ENCODE data around the gene C1QTNF12. TPM values are rescaled to one million over a fixed set of nuclear protein-coding genes. Genes with fewer than 3 reads are reported as not detected.

The C1QTNF12 gene
- total and polyA plus RNA-seq, 12 donors, result 0.42 to 2.3 (median 1.1) TPM; not detected in 1

DNA sequence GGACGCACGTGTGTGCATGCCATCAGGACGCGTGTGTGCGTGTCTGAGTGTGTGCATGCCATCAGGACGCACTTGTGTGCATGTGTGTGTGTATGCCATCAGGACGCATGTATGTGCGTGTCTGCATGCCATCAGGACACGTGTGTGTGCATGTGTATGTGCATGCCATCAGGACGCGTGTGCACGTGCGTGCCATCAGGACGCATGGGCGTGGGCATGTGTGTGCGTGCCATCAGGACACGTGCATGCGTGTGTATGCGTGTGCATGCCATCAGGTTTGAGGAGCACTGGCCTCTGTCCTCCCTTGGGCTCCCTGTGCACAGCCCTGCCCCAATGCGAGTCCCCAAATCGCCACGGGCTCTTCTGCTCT, 12.6 kb upstream of the C1QTNF12 start:
- H3K27ac ChIP-seq, result no peak overlapping the region
- no peak overlapping the region for H3K4me3 ChIP-seq
- no peaks in the 10 kb centered on the region for H3K9me3 ChIP-seq
- H3K27me3 ChIP-seq, result no peaks in the 10 kb centered on the region
- 95 to 96% methylated on average over 22 of the region's 22 CpGs for WGBS, 2 donors
- DNase-seq (no peak), ATAC-seq (peak in 2 of 8 donors; percentile 10 to 17)
- peaks cover 0 to 35% (median 22%) of the 10 kb centered on the region in 9 donors for H3K4me1 ChIP-seq
- peaks cover 4 to 88% (median 41%) of the 10 kb centered on the region in 9 donors for H3K36me3 ChIP-seq
- intact Hi-C loops (cut with DNase I), result no loop called here
- TF ChIP-seq, protein P1, sequence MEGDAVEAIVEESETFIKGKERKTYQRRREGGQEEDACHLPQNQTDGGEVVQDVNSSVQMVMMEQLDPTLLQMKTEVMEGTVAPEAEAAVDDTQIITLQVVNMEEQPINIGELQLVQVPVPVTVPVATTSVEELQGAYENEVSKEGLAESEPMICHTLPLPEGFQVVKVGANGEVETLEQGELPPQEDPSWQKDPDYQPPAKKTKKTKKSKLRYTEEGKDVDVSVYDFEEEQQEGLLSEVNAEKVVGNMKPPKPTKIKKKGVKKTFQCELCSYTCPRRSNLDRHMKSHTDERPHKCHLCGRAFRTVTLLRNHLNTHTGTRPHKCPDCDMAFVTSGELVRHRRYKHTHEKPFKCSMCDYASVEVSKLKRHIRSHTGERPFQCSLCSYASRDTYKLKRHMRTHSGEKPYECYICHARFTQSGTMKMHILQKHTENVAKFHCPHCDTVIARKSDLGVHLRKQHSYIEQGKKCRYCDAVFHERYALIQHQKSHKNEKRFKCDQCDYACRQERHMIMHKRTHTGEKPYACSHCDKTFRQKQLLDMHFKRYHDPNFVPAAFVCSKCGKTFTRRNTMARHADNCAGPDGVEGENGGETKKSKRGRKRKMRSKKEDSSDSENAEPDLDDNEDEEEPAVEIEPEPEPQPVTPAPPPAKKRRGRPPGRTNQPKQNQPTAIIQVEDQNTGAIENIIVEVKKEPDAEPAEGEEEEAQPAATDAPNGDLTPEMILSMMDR (IDR thresholded peaks at IDR 0.05), result no peak

DNA sequence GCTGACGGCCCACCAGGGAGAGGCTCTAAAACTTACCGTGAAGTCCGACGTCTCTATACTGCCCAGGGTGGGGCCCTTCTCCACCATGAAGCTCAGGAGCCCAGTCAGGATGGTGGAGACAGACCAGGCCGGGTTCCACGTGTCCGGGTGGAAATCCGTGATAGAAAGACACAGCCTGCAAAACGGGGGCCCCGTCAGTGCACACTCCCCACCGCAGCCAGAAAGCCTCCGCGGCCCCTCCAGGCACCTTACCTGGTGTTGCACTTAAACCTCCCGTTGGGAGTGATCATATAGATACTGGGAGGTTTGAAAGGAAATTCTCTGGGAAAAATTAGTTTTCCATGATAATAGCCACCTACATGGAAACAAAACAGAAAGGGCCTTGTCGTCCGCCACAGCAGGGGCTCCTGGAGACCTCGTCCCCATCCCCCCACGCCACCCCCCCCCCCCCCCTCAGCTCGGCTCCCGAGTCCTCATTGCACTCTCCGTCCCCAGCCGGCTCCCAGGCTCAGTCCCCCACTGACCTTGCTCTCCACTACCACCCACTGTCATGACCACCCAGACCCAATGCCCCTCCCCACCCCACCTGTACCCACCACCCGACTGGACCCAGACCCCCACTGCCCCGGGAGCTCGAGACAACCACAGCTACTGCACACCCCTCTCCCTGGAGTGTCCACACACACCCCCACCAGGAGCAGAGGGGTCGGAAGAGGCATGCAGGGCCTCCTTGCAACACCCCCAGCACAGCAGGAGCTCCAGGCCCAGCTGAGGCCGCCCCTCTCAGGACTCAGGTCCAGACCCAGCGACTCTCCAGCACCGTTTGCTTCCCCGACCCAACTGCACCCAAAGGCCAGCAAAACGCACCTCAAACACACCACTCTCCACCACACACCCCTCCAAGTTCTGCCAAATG, 10.7 kb upstream of the C1QTNF12 start:
- ATAC-seq (no peak), DNase-seq (no peak)
- Histone ChIP-seq H3K27me3 (no peaks in the 10 kb centered on the region), H3K36me3 (peaks cover 0 to 88% (median 37%) of the 10 kb centered on the region in 9 donors), H3K4me1 (peaks cover 0 to 29% (median 21%) of the 10 kb centered on the region in 9 donors), H3K9me3 (no peaks in the 10 kb centered on the region), H3K4me3 (no peak overlapping the region), H3K27ac (no peak overlapping the region)
- TF ChIP-seq, protein P1 (IDR thresholded peaks at IDR 0.05), result no peak
- WGBS, 2 donors, result 93 to 95% methylated on average over 29 to 31 of the region's 31 CpGs
- intact Hi-C loops (cut with DNase I), result no loop called here

DNA sequence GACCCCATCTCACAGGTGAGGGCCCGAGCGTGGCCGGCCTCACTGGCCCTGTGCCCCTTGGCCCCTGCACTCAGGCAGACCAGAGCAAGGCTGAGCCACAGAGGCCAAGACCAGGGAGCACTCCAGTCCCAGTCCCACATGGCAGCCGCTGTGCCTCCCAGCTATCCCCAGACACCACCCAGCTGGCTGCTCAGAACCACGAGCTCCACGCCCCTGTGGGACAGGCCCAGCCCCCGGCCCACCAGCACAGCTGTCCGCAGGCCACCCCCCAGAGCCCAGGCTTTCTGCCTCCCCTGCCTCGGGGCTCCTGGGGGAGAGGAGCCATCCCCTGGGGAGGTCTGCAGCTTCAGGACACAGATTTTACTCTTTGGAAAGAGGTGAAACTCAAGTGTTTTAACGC, 9.1 kb upstream of the C1QTNF12 start:
- no peak overlapping the region for H3K4me3 ChIP-seq
- no peak overlapping the region for H3K27ac ChIP-seq
- intact Hi-C loops (cut with DNase I), result no loop called here
- ATAC-seq, result no peak
- WGBS, 2 donors, result 89% methylated on average over 10 of the region's 10 CpGs
- peaks cover 0 to 78% (median 37%) of the 10 kb centered on the region in 9 donors for H3K36me3 ChIP-seq
- no peak for DNase-seq
- no peaks in the 10 kb centered on the region for H3K27me3 ChIP-seq
- H3K4me1 ChIP-seq, result peaks cover 0 to 13% (median 5%) of the 10 kb centered on the region in 9 donors
- TF ChIP-seq, protein P1 (IDR thresholded peaks at IDR 0.05), result no peak
- H3K9me3 ChIP-seq, result no peaks in the 10 kb centered on the region

DNA sequence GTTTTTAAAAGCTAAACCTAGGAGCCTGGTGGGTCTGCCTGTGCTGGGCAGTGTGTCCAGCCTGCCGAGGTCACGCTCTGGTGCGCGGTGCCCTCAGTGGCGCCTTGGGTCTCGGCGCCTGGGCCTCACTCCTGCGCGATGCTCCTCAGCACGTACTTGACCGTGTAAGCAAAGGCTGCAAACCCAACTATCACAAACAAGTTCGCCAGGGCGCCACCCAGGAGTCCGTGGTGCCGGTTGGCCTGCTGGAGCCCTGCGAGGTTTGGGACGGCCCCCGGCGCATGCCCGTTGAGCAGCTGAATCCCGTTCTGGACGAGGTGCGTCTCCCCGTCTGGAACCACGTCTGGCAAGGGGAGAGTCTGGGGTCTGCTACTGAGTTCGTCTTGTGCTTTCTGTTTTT, 8.6 kb upstream of the C1QTNF12 start:
- 94% methylated on average over 26 of the region's 26 CpGs for WGBS, 2 donors
- H3K27me3 ChIP-seq, result no peaks in the 10 kb centered on the region
- H3K4me3 ChIP-seq, result no peak overlapping the region
- DNase-seq (no peak), ATAC-seq (no peak)
- peaks cover 0 to 73% (median 37%) of the 10 kb centered on the region in 9 donors for H3K36me3 ChIP-seq
- TF ChIP-seq, protein P1 (IDR thresholded peaks at IDR 0.05), result no peak
- peaks cover 0 to 8% (median 4%) of the 10 kb centered on the region in 9 donors for H3K4me1 ChIP-seq
- H3K9me3 ChIP-seq, result no peaks in the 10 kb centered on the region
- intact Hi-C loops (cut with DNase I), result no loop called here
- no peak overlapping the region for H3K27ac ChIP-seq
